Progenitor cell of endocrine pancreas (in vitro differentiated cells): ENCODE results near the gene EMC10. TPM values are rescaled to one million over a fixed set of nuclear protein-coding genes. Genes with fewer than 3 reads are reported as not detected.

Experiments
- DNase-seq: peaks from one replicate; pipeline ENCODE4 v3.0.0; 2021; ENCODE audit warnings: low spot score; ENCODE audit not compliant: unreplicated experiment
- H3K27ac Mint-ChIP-seq: 2 replicates; pipeline ENCODE4 v1.8.0; 2021; ENCODE audit warnings: mild to moderate bottlenecking, moderate library complexity, mixed read lengths
- H3K27me3 Mint-ChIP-seq: 2 replicates; pipeline ENCODE4 v1.8.0; 2021; ENCODE audit warnings: mixed read lengths
- H3K36me3 Mint-ChIP-seq: 2 replicates; pipeline ENCODE4 v1.8.0; 2022; ENCODE audit warnings: mixed read lengths; ENCODE audit not compliant: insufficient read depth
- H3K4me1 Mint-ChIP-seq: 2 replicates; pipeline ENCODE4 v1.8.0; 2021; ENCODE audit warnings: low read depth, mixed read lengths
- H3K4me3 Mint-ChIP-seq: 2 replicates; pipeline ENCODE4 v1.8.0; 2021; ENCODE audit warnings: low read depth, mild to moderate bottlenecking, moderate library complexity, mixed read lengths
- H3K9me3 Mint-ChIP-seq: 2 replicates; pipeline ENCODE4 v1.8.0; 2021; ENCODE audit warnings: low read depth, mixed read lengths
- CTCF ChIP-seq: fragments of 200-600 bp; sonication (generic); IDR thresholded peaks from one replicate; pipeline ENCODE4 v1.5.0; 2021; ENCODE audit warnings: antibody characterized with exemption, mild to moderate bottlenecking; ENCODE audit not compliant: unreplicated experiment
- total RNA-seq: library from RNA; stranded (reverse); gene quantifications from 2 replicates; pipeline ENCODE4 v1.2.1, GENCODE V29; 2021

EMC10 gene
- total RNA-seq, 1 donor from 2014 or later: 181 TPM

GRCh38 chr19:50479761-50480251 is 3.5 kb downstream of the EMC10 start:
- no peak for TF ChIP-seq CTCF
- no peak for DNase-seq
- Mint-ChIP-seq H3K27me3 (no peaks in the 10 kb centered on the region), H3K4me1 (peaks cover 9% of the 10 kb centered on the region), H3K36me3 (peaks cover 11% of the 10 kb centered on the region), H3K9me3 (no peaks in the 10 kb centered on the region), H3K4me3 (no peak overlapping the region), H3K27ac (no peak overlapping the region)

- Mint-ChIP-seq H3K36me3 (peaks cover 16% of the 10 kb centered on the region), H3K4me3 (no peak overlapping the region), H3K27ac (no peak overlapping the region), H3K27me3 (no peaks in the 10 kb centered on the region), H3K9me3 (no peaks in the 10 kb centered on the region), H3K4me1 (peaks cover 9% of the 10 kb centered on the region)
- TF ChIP-seq CTCF: no peak
- DNase-seq: no peak
Observed at GRCh38 chr19:50480281-50481111, 4.2 kb downstream of the EMC10 start.

- H3K4me1 Mint-ChIP-seq: peaks cover 9% of the 10 kb centered on the region
- peaks cover 20% of the 10 kb centered on the region for H3K36me3 Mint-ChIP-seq
- H3K27ac Mint-ChIP-seq: no peak overlapping the region
- peaks cover under 1% of the 10 kb centered on the region for H3K9me3 Mint-ChIP-seq
- no peak overlapping the region for H3K4me3 Mint-ChIP-seq
- H3K27me3 Mint-ChIP-seq: no peaks in the 10 kb centered on the region
- no peak for DNase-seq
- no peak for TF ChIP-seq CTCF
Observed at GRCh38 chr19:50481351-50482149, 5.2 kb downstream of the EMC10 start.

GRCh38 chr19:50482271-50482855 is 6.1 kb downstream of the EMC10 start:
- Mint-ChIP-seq H3K27me3 (peaks cover 6% of the 10 kb centered on the region), H3K4me1 (peaks cover 5% of the 10 kb centered on the region), H3K27ac (no peak overlapping the region), H3K4me3 (no peak overlapping the region), H3K36me3 (peaks cover 23% of the 10 kb centered on the region), H3K9me3 (peaks cover 3% of the 10 kb centered on the region)
- DNase-seq: no peak
- TF ChIP-seq CTCF: no peak

GRCh38 chr19:50482916-50483315 is 6.6 kb downstream of the EMC10 start:
- peaks cover 3% of the 10 kb centered on the region for H3K9me3 Mint-ChIP-seq

More at GRCh38 chr19:50482916-50483315, 6.6 kb downstream of the EMC10 start:
- no peak for TF ChIP-seq CTCF
- Mint-ChIP-seq H3K4me1 (no peaks in the 10 kb centered on the region), H3K36me3 (peaks cover 21% of the 10 kb centered on the region), H3K4me3 (no peak overlapping the region), H3K27me3 (peaks cover 11% of the 10 kb centered on the region), H3K27ac (no peak overlapping the region)
- no peak for DNase-seq
